GM15510 (cell line): ENCODE results near the gene WWC1.

ENCODE experiments used
- POLR2A ChIP-seq: IDR thresholded peaks from 3 replicates; pipeline ENCODE4 v1.6.1; 2011; ENCODE audit warnings: borderline replicate concordance; ENCODE audit not compliant: insufficient read length; ENCODE audit errors: extremely low read depth

WWC1 gene

GRCh38 chr5:168479166-168479565 is 187.7 kb downstream of the WWC1 start:
- no peak for TF ChIP-seq POLR2A

- TF ChIP-seq POLR2A: no peak
These were observed 189.2 kb downstream of the WWC1 start for GRCh38 chr5:168480601-168481000.

GRCh38 chr5:168481330-168481788 is 189.9 kb downstream of the WWC1 start:
- no peak for TF ChIP-seq POLR2A

- no peak for TF ChIP-seq POLR2A
These were observed 190.9 kb downstream of the WWC1 start for GRCh38 chr5:168482361-168482760.

- TF ChIP-seq POLR2A: peak; percentile 93
These were observed 194.9 kb downstream of the WWC1 start, which contains the start of gene RARS1 for GRCh38 chr5:168486136-168486879. RARS1 (plus strand) TSS chr5:168486471; CDS start chr5:168486499, 28 bp downstream.

GRCh38 chr5:168489059-168489458 is 197.6 kb downstream of the WWC1 start:
- no peak for TF ChIP-seq POLR2A

- TF ChIP-seq POLR2A: no peak
These were observed 202.7 kb downstream of the WWC1 start for GRCh38 chr5:168494057-168494555.

- no peak for TF ChIP-seq POLR2A
These were observed 211.3 kb downstream of the WWC1 start for GRCh38 chr5:168502563-168503237.

GRCh38 chr5:168513861-168514428 is 222.5 kb downstream of the WWC1 start:
- no peak for TF ChIP-seq POLR2A
